ENCODE data around the gene LRP2BP.

The LRP2BP gene

GRCh38 chr4:185379326-185380295, 16.1 kb downstream of the LRP2BP start:
- no peak for DNase-seq (ENCODE audit: low read depth, low spot score)
- no peak overlapping the region for H3K4me3 ChIP-seq (ENCODE audit: low read depth, low read length)
- in situ Hi-C loops (cut with HindIII; ENCODE audit: low sequenced_read_pairs) = no loop called here
- no peak for TF ChIP-seq CTCF (IDR thresholded peaks at IDR 0.05; ENCODE audit: low read depth, low read length)

- DNase-seq (ENCODE audit: low read depth, low spot score) = no peak
- in situ Hi-C loops (cut with HindIII; ENCODE audit: low sequenced_read_pairs) = no loop called here
- no peak for TF ChIP-seq CTCF (IDR thresholded peaks at IDR 0.05; ENCODE audit: low read depth, low read length)
- no peak overlapping the region for H3K4me3 ChIP-seq (ENCODE audit: low read depth, low read length)
These were observed 17.5 kb downstream of the LRP2BP start for GRCh38 chr4:185378264-185378663.

- DNase-seq (ENCODE audit: low read depth, low spot score) = no peak
- in situ Hi-C loops (cut with HindIII; ENCODE audit: low sequenced_read_pairs) = no loop called here
- no peak overlapping the region for H3K4me3 ChIP-seq (ENCODE audit: low read depth, low read length)
- no peak for TF ChIP-seq CTCF (IDR thresholded peaks at IDR 0.05; ENCODE audit: low read depth, low read length)
These were observed 21.2 kb downstream of the LRP2BP start for GRCh38 chr4:185374573-185374972.

GRCh38 chr4:185374027-185374426, 21.7 kb downstream of the LRP2BP start:
- H3K4me3 ChIP-seq (ENCODE audit: low read depth, low read length) = no peak overlapping the region
- in situ Hi-C loops (cut with HindIII; ENCODE audit: low sequenced_read_pairs) = no loop called here
- TF ChIP-seq CTCF (IDR thresholded peaks at IDR 0.05; ENCODE audit: low read depth, low read length) = no peak
- DNase-seq (ENCODE audit: low read depth, low spot score) = no peak

- H3K4me3 ChIP-seq (ENCODE audit: low read depth, low read length) = no peak overlapping the region
- TF ChIP-seq CTCF (IDR thresholded peaks at IDR 0.05; ENCODE audit: low read depth, low read length) = no peak
- DNase-seq (ENCODE audit: low read depth, low spot score) = no peak
- in situ Hi-C loops (cut with HindIII; ENCODE audit: low sequenced_read_pairs) = no loop called here
These were observed 24.0 kb downstream of the LRP2BP start for GRCh38 chr4:185371702-185372101.

GRCh38 chr4:185370268-185370949, 25.3 kb downstream of the LRP2BP start:
- TF ChIP-seq CTCF (IDR thresholded peaks at IDR 0.05; ENCODE audit: low read depth, low read length) = no peak
- in situ Hi-C loops (cut with HindIII; ENCODE audit: low sequenced_read_pairs) = no loop called here
- no peak overlapping the region for H3K4me3 ChIP-seq (ENCODE audit: low read depth, low read length)
- no peak for DNase-seq (ENCODE audit: low read depth, low spot score)
